Iris pigment epithelial cell (primary cell): Measurements from ENCODE around the gene CYP2A13.
"Not testable (repeated sequence)": the region's sequence is repeated elsewhere in the genome, so short reads cannot be mapped to it uniquely, and the experiment has no call there.

Experiments used
- DNase-seq: peaks from one replicate; pipeline ENCODE4 v3.0.0-alpha.2; 2011; ENCODE audit warnings: low read depth

Gene CYP2A13

DNA sequence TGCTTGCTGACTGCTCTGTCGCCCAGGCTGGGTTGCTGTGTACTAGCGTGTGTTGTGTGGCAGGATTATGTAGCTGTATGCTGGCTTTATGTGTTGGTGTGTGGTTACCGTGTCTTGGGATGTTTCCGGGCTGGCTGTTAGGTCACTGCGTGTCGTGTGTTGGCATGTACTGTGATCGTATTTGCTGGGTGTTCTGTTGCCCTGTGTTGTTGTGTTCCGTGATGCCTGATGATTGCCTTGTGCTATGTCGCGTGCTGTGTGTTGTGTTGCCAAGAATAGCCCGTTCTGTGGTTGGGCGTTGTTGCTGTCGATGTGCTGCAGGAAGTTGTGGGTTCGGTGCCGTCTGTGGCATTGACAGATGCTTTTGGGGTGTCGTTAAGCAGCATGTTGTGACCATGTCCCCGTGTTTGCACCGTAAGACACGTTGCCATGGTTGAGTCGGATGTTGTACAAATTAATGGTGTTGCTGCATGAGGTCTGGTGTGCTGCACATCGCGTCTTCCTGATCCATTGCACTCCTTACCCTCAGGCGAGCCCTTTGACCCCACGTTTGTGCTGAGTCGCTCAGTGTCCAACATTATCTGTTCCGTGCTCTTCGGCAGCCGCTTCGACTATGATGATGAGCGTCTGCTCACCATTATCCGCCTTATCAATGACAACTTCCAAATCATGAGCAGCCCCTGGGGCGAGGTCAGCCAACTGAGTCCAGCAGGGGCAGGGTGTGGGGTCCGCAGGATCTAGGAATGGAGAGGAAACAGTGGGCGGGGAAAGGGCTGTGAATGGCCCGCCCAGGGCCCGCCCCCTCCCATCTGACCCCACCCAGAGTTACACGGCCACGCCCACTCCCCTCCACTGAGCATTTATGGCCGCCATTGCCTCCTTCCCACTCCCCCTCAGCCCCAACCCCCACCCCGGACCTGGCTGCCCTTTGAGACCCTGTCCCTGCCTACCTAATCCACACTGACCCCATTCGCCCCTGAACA is 33.0 kb downstream of the CYP2A13 start:
- DNase-seq = not testable (repeated sequence)

GRCh38 chr19:41122846-41123245 is 34.6 kb downstream of the CYP2A13 start:
- not testable (repeated sequence) for DNase-seq

- DNase-seq = no peak
Measured at GRCh38 chr19:41123716-41124294, 35.6 kb downstream of the CYP2A13 start.

DNA sequence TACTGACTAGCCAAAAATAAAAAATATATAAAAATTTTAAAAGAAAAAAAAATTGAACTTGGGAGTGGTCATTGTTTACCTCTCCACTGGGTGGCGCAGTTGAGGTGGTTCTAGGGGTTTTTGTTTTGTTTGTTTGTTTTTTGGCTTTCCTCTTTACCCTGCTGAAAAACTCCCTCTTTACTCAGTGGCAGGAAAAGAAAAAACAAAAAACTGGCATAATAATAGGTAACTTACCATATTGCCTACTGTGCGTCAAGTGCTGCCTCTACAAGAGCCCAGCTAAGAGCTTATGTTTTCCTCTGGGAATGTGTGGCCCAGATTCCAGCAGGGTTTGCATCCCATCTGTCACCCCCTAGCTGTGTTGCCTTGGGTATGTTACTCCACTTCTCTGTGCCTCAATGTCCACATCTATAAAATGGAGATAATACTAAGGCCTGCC is 38.5 kb downstream of the CYP2A13 start:
- peak; percentile 4 for DNase-seq

- not testable (repeated sequence) for DNase-seq
Measured at GRCh38 chr19:41127362-41127761, 39.1 kb downstream of the CYP2A13 start.

DNA sequence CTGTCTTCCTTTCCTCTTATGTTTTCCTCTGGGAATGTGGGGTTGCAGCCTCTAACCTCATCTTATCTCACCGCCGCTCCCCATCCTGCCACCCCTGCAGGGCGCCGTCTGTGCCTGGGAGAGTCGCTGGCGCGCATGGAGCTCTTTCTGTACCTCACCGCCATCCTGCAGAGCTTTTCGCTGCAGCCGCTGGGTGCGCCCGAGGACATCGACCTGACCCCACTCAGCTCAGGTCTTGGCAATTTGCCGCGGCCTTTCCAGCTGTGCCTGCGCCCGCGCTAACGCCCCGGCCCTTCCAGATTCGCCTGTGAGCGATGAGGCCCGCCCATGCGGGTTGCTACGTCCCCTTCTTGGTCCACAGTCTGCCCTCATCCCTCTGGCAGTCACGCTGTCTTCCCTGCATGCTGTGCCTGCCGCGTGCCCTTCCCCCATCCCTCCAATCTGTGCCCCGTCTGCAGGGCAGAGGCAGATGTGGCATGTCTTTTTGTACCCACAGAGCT is 39.6 kb downstream of the CYP2A13 start:
- peak; percentile 49 for DNase-seq

- no peak for DNase-seq
Measured at GRCh38 chr19:41128692-41129091, 40.4 kb downstream of the CYP2A13 start.

DNA sequence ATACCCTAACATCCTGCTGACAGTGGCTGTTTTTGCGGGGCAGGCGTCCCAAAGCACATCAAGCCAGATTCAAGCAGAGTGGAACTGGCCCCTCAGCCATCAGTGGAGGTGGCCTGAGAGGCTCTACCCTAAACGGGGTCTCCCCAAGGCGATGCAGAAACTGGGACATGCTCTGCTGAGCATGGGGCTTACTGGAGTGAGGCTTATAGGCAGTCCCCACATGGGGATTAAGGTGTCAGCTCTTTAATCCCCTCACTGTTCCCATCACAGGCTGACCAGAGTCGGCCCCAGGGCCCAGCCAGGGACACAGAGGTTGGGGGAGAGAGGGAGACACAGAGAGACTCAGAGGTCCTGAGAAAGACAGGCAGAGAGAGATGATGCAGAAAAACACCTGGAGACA is 42.9 kb downstream of the CYP2A13 start:
- DNase-seq = no peak

GRCh38 chr19:41133260-41133659 is 45.0 kb downstream of the CYP2A13 start:
- no peak for DNase-seq

GRCh38 chr19:41134616-41135015 is 46.4 kb downstream of the CYP2A13 start:
- DNase-seq = no peak

- peak; percentile 67 for DNase-seq
Measured at GRCh38 chr19:41135390-41136384, 47.4 kb downstream of the CYP2A13 start.

GRCh38 chr19:41136636-41137455 is 48.6 kb downstream of the CYP2A13 start:
- no peak for DNase-seq

DNA sequence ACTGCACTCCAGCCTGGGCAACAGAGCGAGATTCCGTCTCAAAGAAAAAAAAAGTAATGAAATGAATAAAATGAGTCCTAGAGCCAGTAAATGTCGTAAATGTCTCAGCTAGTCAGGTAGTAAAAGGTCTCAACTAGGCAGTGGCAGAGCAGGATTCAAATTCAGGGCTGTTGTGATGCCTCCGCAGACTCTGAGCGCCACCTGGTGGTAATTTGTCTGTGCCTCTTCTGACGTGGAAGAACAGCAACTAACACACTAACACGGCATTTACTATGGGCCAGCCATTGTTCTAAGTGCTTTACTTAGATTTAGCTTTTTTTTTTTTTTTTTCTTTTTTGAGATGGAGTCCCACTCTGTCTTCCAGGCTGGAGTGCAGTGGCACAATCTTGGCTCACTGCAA is 56.2 kb downstream of the CYP2A13 start:
- DNase-seq = peak; percentile 82
